Thoracic aorta (tissue), 2 donors: ENCODE results near the gene ATP5MK. TPM values are rescaled to one million over a fixed set of nuclear protein-coding genes. Genes with fewer than 3 reads are reported as not detected.
"Not testable (repeated sequence)": the region's sequence is repeated elsewhere in the genome, so short reads cannot be mapped to it uniquely, and the experiment has no call there.

Source experiments
- ATAC-seq: fragments of 150-250 bp; one replicate; pipeline ENCODE4 v1.8.0; 2017; ENCODE audit warnings: low read depth; ENCODE audit not compliant: insufficient number of reproducible peaks, low FRiP score
- DNase-seq: peaks from one replicate; pipeline ENCODE4 v3.0.0-alpha.2; 2020; ENCODE audit warnings: low spot score
- H3K27ac ChIP-seq, 2 donors: fragments of 200-600 bp; sonication (generic); 1 replicate in 1 of 2; 2 replicates in 1 of 2; pipeline ENCODE4 v1.5.1; 2016; ENCODE audit warnings: mild to moderate bottlenecking in 2 of 2, moderate library complexity in 2 of 2
- H3K27me3 ChIP-seq: fragments of 200-600 bp; sonication (generic); replicated peaks from 2 replicates; pipeline ENCODE4 v1.6.0; 2016; ENCODE audit warnings: mild to moderate bottlenecking; ENCODE audit not compliant: insufficient read depth
- H3K36me3 ChIP-seq: fragments of 200-600 bp; sonication (generic); one replicate; pipeline ENCODE4 v1.5.1; 2016
- H3K4me1 ChIP-seq, 2 donors: fragments of 200-600 bp; sonication (generic); 1 replicate in 1 of 2; 2 replicates in 1 of 2; pipeline versions ENCODE4 v1.5.1 to v1.6.0; 2016; ENCODE audit warnings: low read depth in 2 of 2, mild to moderate bottlenecking in 1 of 2; ENCODE audit not compliant: control insufficient read depth in 1 of 2
- H3K4me3 ChIP-seq: fragments of 200-600 bp; sonication (generic); 2 replicates; pipeline ENCODE4 v1.5.1; 2016; ENCODE audit warnings: mild to moderate bottlenecking
- H3K9me3 ChIP-seq: fragments of 200-600 bp; sonication (generic); 2 replicates; pipeline ENCODE4 v1.5.1; 2016
- CTCF ChIP-seq: fragments of 200-600 bp; sonication (generic); IDR thresholded peaks from one replicate; pipeline ENCODE4 v1.5.1; 2019; ENCODE audit warnings: antibody characterized with exemption
- total RNA-seq, 2 donors: library from RNA; depleted of rRNA; stranded (reverse); fragments of >200 nt; gene quantifications; one replicate each; pipeline versions ENCODE4 v1.1.0 to v1.2.3, GENCODE V29; 2016

The ATP5MK gene
- total RNA-seq, 2 donors from 2014 or later, result 148 to 269 TPM

- no peak overlapping the region for H3K4me3 ChIP-seq
- no peak overlapping the region for H3K27ac ChIP-seq
- no peaks in the 10 kb centered on the region for H3K4me1 ChIP-seq
- no peaks in the 10 kb centered on the region for H3K9me3 ChIP-seq
- no peaks in the 10 kb centered on the region for H3K27me3 ChIP-seq
- DNase-seq (no peak), ATAC-seq (no peak)
- TF ChIP-seq CTCF, result no peak
- peaks cover 66% of the 10 kb centered on the region for H3K36me3 ChIP-seq
These were observed 22.8 kb upstream of the ATP5MK start for GRCh38 chr10:103419101-103419500.

- Histone ChIP-seq H3K9me3 (no peaks in the 10 kb centered on the region), H3K36me3 (peaks cover 64% of the 10 kb centered on the region), H3K27ac (no peak overlapping the region), H3K4me3 (no peak overlapping the region), H3K27me3 (no peaks in the 10 kb centered on the region), H3K4me1 (no peaks in the 10 kb centered on the region)
- DNase-seq, result no peak
- no peak for ATAC-seq
- TF ChIP-seq CTCF, result no peak
These were observed 21.3 kb upstream of the ATP5MK start for GRCh38 chr10:103417601-103418000.

GRCh38 chr10:103417148-103417469 lies 20.8 kb upstream of the ATP5MK start:
- not testable (repeated sequence) for H3K4me1 ChIP-seq, H3K9me3 ChIP-seq, H3K27me3 ChIP-seq, DNase-seq, H3K4me3 ChIP-seq, ATAC-seq, H3K27ac ChIP-seq
- peaks cover 65% of the 10 kb centered on the region for H3K36me3 ChIP-seq

GRCh38 chr10:103416436-103417147 lies 20.3 kb upstream of the ATP5MK start:
- TF ChIP-seq CTCF, result peak; percentile 69
- Histone ChIP-seq H3K4me3 (no peak overlapping the region), H3K27ac (no peak overlapping the region), H3K4me1 (no peaks in the 10 kb centered on the region), H3K27me3 (no peaks in the 10 kb centered on the region), H3K9me3 (no peaks in the 10 kb centered on the region), H3K36me3 (peaks cover 66% of the 10 kb centered on the region)
- peak; percentile 43 for DNase-seq
- peak; percentile 59 for ATAC-seq

GRCh38 chr10:103415581-103415980 lies 19.3 kb upstream of the ATP5MK start:
- no peak overlapping the region for H3K27ac ChIP-seq
- no peaks in the 10 kb centered on the region for H3K9me3 ChIP-seq
- no peak overlapping the region for H3K4me3 ChIP-seq
- ATAC-seq (no peak), DNase-seq (no peak)
- no peak for TF ChIP-seq CTCF
- H3K36me3 ChIP-seq, result peaks cover 61% of the 10 kb centered on the region
- no peaks in the 10 kb centered on the region for H3K4me1 ChIP-seq
- no peaks in the 10 kb centered on the region for H3K27me3 ChIP-seq

GRCh38 chr10:103413564-103413963 lies 17.3 kb upstream of the ATP5MK start:
- H3K9me3 ChIP-seq, result no peaks in the 10 kb centered on the region
- TF ChIP-seq CTCF, result no peak
- H3K4me1 ChIP-seq, result no peaks in the 10 kb centered on the region
- no peaks in the 10 kb centered on the region for H3K27me3 ChIP-seq
- no peak overlapping the region for H3K27ac ChIP-seq
- DNase-seq, result no peak
- H3K4me3 ChIP-seq, result no peak overlapping the region
- H3K36me3 ChIP-seq, result peaks cover 59% of the 10 kb centered on the region
- no peak for ATAC-seq
